ENCODE measurements around the gene INHBB.

DNA sequence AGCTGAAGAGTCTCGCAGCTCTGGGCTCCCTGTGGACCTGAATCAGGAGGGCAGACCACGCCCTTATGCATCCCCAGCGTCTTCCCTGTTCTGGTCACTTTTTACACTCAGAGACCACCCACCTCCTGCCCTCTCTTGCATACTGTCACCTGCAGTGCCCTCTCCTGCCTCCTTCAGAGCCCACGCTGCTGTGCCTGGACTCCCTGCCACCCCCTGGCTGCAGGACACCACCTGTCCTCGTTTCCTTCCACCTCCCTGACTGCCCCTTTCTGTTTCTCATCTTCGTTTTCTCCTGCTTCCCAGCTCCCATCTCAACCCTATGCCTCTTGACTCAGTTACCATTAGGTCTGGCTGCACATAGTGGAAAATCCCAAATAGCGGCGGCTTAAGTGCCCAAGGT is 9.2 kb upstream of the INHBB start:
- TF ChIP-seq POLR2A (IDR thresholded peaks at IDR 0.05), result no peak
- TF ChIP-seq CTCF (IDR thresholded peaks at IDR 0.05), result no peak
